OCI-LY3 (cell line): ENCODE results near the gene CX3CL1.
A peak's percentile ranks its signal among the peaks of the same experiment; 100 is the strongest.
"Not testable (repeated sequence)": the region's sequence is repeated elsewhere in the genome, so short reads cannot be mapped to it uniquely, and the experiment has no call there.

Source experiments
- H2AFZ ChIP-seq: fragments of 200-600, 300-600 bp; shearing (Covaris generic); 2 replicates; pipeline ENCODE4 v1.6.0; 2014; ENCODE audit warnings: antibody characterized with exemption, low read depth, low read length
- H3K27ac ChIP-seq: fragments of 200-600, 300-600 bp; sonication (generic); 2 replicates; pipeline ENCODE4 v1.5.1; 2014; ENCODE audit warnings: mild to moderate bottlenecking, low read length, moderate library complexity, mixed read lengths
- H3K27me3 ChIP-seq: fragments of 200-600, 300-600 bp; sonication (generic); 2 replicates; pipeline ENCODE4 v1.6.1; 2014; ENCODE audit warnings: low read depth, low read length, mixed read lengths
- H3K36me3 ChIP-seq: fragments of 200-600, 300-600 bp; sonication (generic); replicated peaks from 2 replicates; pipeline ENCODE3; 2014; ENCODE audit warnings: low read depth, low read length, mixed read lengths
- H3K4me1 ChIP-seq: fragments of 300-600, 200-600 bp; sonication (generic); 2 replicates; pipeline ENCODE4 v1.6.1; 2014; ENCODE audit warnings: low read length, mixed read lengths
- H3K4me2 ChIP-seq: fragments of 200-600, 300-600 bp; sonication (generic); 2 replicates; pipeline ENCODE4 v1.6.1; 2014; ENCODE audit warnings: low read length, mixed read lengths
- H3K4me3 ChIP-seq: fragments of 300-600, 200-600 bp; sonication (generic); 2 replicates; pipeline ENCODE4 v1.5.1; 2014; ENCODE audit warnings: antibody characterized with exemption, mild to moderate bottlenecking, low read length, moderate library complexity
- H3K79me2 ChIP-seq: fragments of 300-600, 200-600 bp; shearing (Covaris generic); 2 replicates; pipeline ENCODE4 v1.6.1; 2014; ENCODE audit warnings: mild to moderate bottlenecking, low read length, mixed read lengths
- H3K9ac ChIP-seq: fragments of 300-600, 200-600 bp; shearing (Covaris generic); 2 replicates; pipeline ENCODE4 v1.6.0; 2014; ENCODE audit warnings: mild to moderate bottlenecking, low read length, moderate library complexity
- H3K9me3 ChIP-seq: fragments of 200-600, 300-600 bp; shearing (Covaris generic); 2 replicates; pipeline ENCODE4 v1.6.1; 2014; ENCODE audit warnings: low read length, mixed read lengths; ENCODE audit not compliant: insufficient read depth
- H4K20me1 ChIP-seq: fragments of 200-600, 300-600 bp; sonication (generic); 2 replicates; pipeline ENCODE4 v1.6.1; 2016; ENCODE audit warnings: low read length, mixed read lengths; ENCODE audit not compliant: insufficient read depth
- CTCF ChIP-seq: fragments of 200-600, 300-600 bp; sonication (generic); IDR thresholded peaks from 2 replicates; pipeline ENCODE4 v1.5.1; 2014; ENCODE audit warnings: antibody characterized with exemption, low read length, low read depth
- EZH2phosphoT487 ChIP-seq: fragments of 200-600 bp; shearing (Covaris generic); IDR thresholded peaks from 2 replicates; pipeline ENCODE4 v1.6.1; 2018; ENCODE audit warnings: antibody characterized with exemption, mixed run types, low read depth

Gene CX3CL1

GRCh38 chr16:57341441-57342303, 30.6 kb upstream of the CX3CL1 start:
- Histone ChIP-seq H3K9me3 (peaks cover 7% of the 10 kb centered on the region), H3K4me3 (peak overlapping the region; percentile 30; the same call in 1 of the 2 replicates), H2AFZ (no peak overlapping the region), H3K27me3 (peaks cover 18% of the 10 kb centered on the region), H3K27ac (peak overlapping the region; percentile 15; the same call in 1 of the 2 replicates), H3K4me1 (peaks cover 45% of the 10 kb centered on the region), H4K20me1 (no peaks in the 10 kb centered on the region), H3K36me3 (no peaks in the 10 kb centered on the region), H3K79me2 (no peaks in the 10 kb centered on the region), H3K4me2 (peak overlapping the region; percentile 64), H3K9ac (no peak overlapping the region)
- TF ChIP-seq EZH2phosphoT487 (no peak), CTCF (no peak)

- not testable (repeated sequence) for H3K4me2 ChIP-seq, H3K27ac ChIP-seq
Observed at GRCh38 chr16:57342606-57343005, 29.7 kb upstream of the CX3CL1 start.

GRCh38 chr16:57343221-57343620, 29.1 kb upstream of the CX3CL1 start:
- H4K20me1 ChIP-seq: no peaks in the 10 kb centered on the region
- H3K4me3 ChIP-seq: no peak overlapping the region
- H3K9ac ChIP-seq: no peak overlapping the region
- no peaks in the 10 kb centered on the region for H3K79me2 ChIP-seq
- no peak overlapping the region for H2AFZ ChIP-seq
- peaks cover 33% of the 10 kb centered on the region for H3K27me3 ChIP-seq
- H3K4me1 ChIP-seq: peaks cover 55% of the 10 kb centered on the region
- peaks cover 20% of the 10 kb centered on the region for H3K9me3 ChIP-seq
- H3K4me2 ChIP-seq: no peak overlapping the region
- H3K36me3 ChIP-seq: peaks cover 9% of the 10 kb centered on the region
- H3K27ac ChIP-seq: no peak overlapping the region
- no peak for TF ChIP-seq EZH2phosphoT487
- TF ChIP-seq CTCF: no peak

More at GRCh38 chr16:57342606-57343005, 29.7 kb upstream of the CX3CL1 start:
- H3K79me2 ChIP-seq, H4K20me1 ChIP-seq, H3K9ac ChIP-seq, H3K36me3 ChIP-seq, H2AFZ ChIP-seq, H3K4me3 ChIP-seq: not testable (repeated sequence)
- Histone ChIP-seq H3K9me3 (peaks cover 15% of the 10 kb centered on the region), H3K27me3 (peaks cover 27% of the 10 kb centered on the region), H3K4me1 (peaks cover 49% of the 10 kb centered on the region)

GRCh38 chr16:57344094-57344493, 28.2 kb upstream of the CX3CL1 start:
- Histone ChIP-seq H3K4me1 (peaks cover 58% of the 10 kb centered on the region), H3K36me3 (peaks cover 11% of the 10 kb centered on the region), H3K27me3 (peaks cover 38% of the 10 kb centered on the region), H3K9me3 (peaks cover 20% of the 10 kb centered on the region)
- H3K4me3 ChIP-seq, H2AFZ ChIP-seq, H3K27ac ChIP-seq, H3K79me2 ChIP-seq, H3K4me2 ChIP-seq, H3K9ac ChIP-seq, H4K20me1 ChIP-seq: not testable (repeated sequence)

GRCh38 chr16:57345021-57345420, 27.3 kb upstream of the CX3CL1 start:
- Histone ChIP-seq H3K4me1 (peaks cover 56% of the 10 kb centered on the region), H3K9ac (no peak overlapping the region), H2AFZ (no peak overlapping the region), H3K79me2 (no peaks in the 10 kb centered on the region), H3K36me3 (peaks cover 11% of the 10 kb centered on the region), H3K27me3 (peaks cover 40% of the 10 kb centered on the region), H4K20me1 (no peaks in the 10 kb centered on the region), H3K4me2 (no peak overlapping the region), H3K4me3 (no peak overlapping the region), H3K27ac (no peak overlapping the region), H3K9me3 (peaks cover 20% of the 10 kb centered on the region)
- TF ChIP-seq EZH2phosphoT487 (no peak), CTCF (no peak)
